ENCODE data around the gene UBE2N. TPM values are rescaled to one million over a fixed set of nuclear protein-coding genes. Genes with fewer than 3 reads are reported as not detected.

UBE2N gene
- total and polyA plus RNA-seq, 2 experiments from 2014 or later, result 154 to 385 TPM

- TF ChIP-seq, protein P1, sequence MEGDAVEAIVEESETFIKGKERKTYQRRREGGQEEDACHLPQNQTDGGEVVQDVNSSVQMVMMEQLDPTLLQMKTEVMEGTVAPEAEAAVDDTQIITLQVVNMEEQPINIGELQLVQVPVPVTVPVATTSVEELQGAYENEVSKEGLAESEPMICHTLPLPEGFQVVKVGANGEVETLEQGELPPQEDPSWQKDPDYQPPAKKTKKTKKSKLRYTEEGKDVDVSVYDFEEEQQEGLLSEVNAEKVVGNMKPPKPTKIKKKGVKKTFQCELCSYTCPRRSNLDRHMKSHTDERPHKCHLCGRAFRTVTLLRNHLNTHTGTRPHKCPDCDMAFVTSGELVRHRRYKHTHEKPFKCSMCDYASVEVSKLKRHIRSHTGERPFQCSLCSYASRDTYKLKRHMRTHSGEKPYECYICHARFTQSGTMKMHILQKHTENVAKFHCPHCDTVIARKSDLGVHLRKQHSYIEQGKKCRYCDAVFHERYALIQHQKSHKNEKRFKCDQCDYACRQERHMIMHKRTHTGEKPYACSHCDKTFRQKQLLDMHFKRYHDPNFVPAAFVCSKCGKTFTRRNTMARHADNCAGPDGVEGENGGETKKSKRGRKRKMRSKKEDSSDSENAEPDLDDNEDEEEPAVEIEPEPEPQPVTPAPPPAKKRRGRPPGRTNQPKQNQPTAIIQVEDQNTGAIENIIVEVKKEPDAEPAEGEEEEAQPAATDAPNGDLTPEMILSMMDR (conservative IDR thresholded peaks at IDR 0.05; ENCODE audit: low read depth in 2 of 2), result no peak
- TF ChIP-seq ZNF331 (CRISPR knock-in tag; IDR thresholded peaks at IDR 0.05; ENCODE audit: low read depth) (no peak), NANOG (IDR thresholded peaks at IDR 0.05; ENCODE audit: borderline replicate concordance) (no peak), ZNF114 (CRISPR knock-in tag; IDR thresholded peaks at IDR 0.05) (no peak), CREB1 (CRISPR knock-in tag; IDR thresholded peaks at IDR 0.05; ENCODE audit: low read depth) (no peak)
Measured at GRCh38 chr12:93443576-93443975, 1.8 kb upstream of the UBE2N start (continued).

DNA sequence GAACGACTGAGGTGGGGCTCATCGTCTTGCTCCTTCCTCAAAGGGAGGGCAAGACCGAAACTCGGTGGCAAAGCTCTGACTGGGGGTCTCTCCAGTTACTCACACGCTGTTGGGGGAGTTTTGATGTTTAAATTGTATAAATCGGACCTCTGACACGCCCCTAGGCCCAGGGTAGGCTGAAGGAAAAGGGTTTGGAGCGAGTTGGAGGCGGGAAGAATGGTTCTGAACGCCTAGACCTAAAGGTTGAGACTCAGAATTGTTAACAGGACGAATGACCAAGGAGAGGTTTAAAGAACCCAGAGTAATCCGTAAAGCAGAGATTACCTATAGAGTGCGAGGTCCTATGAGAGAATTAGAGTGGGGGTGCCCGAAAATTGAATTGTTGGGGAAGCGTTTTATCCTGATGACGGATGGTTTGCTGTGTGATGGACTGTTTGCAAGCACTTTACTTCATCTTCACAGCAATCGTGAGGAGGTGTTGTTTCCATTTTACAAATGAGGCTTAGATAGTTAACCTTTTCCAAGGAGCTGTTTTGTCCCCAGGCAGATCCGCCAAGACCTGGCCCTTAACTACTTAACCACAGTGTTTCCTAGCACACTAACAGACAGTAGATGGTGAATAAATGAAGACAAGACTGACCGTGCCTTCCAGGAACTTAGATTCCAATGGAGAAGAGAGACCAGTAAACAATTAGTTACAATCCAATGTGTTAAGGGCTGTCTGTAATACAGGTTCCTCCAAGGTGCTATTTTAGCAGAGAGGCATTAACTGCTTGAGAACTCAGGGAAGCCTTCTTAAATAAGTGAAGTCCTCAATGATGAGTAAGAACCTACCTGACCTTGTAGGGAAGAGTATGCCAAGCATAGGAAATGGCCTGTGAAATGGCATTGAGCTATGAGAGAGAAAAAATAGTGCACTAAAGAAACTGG, 929 bp upstream of the UBE2N start:
- peaks cover 7% of the 10 kb centered on the region; the same call in 1 of the 3 replicates for H3K36me3 Mint-ChIP-seq (ENCODE audit: low read depth)
- H3K27ac ChIP-seq (ENCODE audit: low read depth), result peak overlapping the region; percentile 94
- H3K79me2 ChIP-seq (replicated peaks; ENCODE audit: insufficient read depth), result peaks cover 43% of the 10 kb centered on the region
- H3K27me3 ChIP-seq (ENCODE audit: insufficient read depth), result no peaks in the 10 kb centered on the region
- H4K20me1 ChIP-seq (replicated peaks; ENCODE audit: insufficient read depth), result peaks cover 32% of the 10 kb centered on the region
- H3K27ac Mint-ChIP-seq, result peak overlapping the region; percentile 99
- peaks cover 35% of the 10 kb centered on the region for H3K4me1 Mint-ChIP-seq
- no peaks in the 10 kb centered on the region for H3K9me2 ChIP-seq (ENCODE audit: insufficient read depth)
- H3K4me3 Mint-ChIP-seq, result peak overlapping the region; percentile 96
- H2AFZ ChIP-seq, result peak overlapping the region; percentile 77; the same call in 1 of the 2 replicates
- peaks cover 3% of the 10 kb centered on the region; the same call in 2 of the 3 replicates for H3K9me3 Mint-ChIP-seq
- DNase-seq (ENCODE audit: low spot score) (no peak), ATAC-seq (no peak; the same call in 2 of the 3 replicates)
- peaks cover 4% of the 10 kb centered on the region for H3K27me3 Mint-ChIP-seq (ENCODE audit: insufficient read depth, low read depth, poor library complexity)
- peaks cover 34% of the 10 kb centered on the region for H3K4me1 ChIP-seq (ENCODE audit: insufficient read depth)
- peak overlapping the region; percentile 92 for H3K4me2 ChIP-seq
- no peaks in the 10 kb centered on the region for H3F3A ChIP-seq (replicated peaks; ENCODE audit: low read depth)
- peak overlapping the region; percentile 93 for H3K4me3 ChIP-seq
- no peaks in the 10 kb centered on the region for H3K36me3 ChIP-seq (ENCODE audit: insufficient read depth)
- TF ChIP-seq EZH2 (IDR thresholded peaks at IDR 0.05; ENCODE audit: low read depth, unreplicated experiment), result no peak
- TF ChIP-seq POLR2AphosphoS5 (IDR thresholded peaks at IDR 0.05; ENCODE audit: low read depth), result no peak
- TF ChIP-seq, protein P2, sequence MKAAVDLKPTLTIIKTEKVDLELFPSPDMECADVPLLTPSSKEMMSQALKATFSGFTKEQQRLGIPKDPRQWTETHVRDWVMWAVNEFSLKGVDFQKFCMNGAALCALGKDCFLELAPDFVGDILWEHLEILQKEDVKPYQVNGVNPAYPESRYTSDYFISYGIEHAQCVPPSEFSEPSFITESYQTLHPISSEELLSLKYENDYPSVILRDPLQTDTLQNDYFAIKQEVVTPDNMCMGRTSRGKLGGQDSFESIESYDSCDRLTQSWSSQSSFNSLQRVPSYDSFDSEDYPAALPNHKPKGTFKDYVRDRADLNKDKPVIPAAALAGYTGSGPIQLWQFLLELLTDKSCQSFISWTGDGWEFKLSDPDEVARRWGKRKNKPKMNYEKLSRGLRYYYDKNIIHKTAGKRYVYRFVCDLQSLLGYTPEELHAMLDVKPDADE (IDR thresholded peaks at IDR 0.05), result no peak
- no peak for TF ChIP-seq STAT1 (IDR thresholded peaks at IDR 0.05; ENCODE audit: unreplicated experiment)
- no peak for TF ChIP-seq ZNF114 (CRISPR knock-in tag; IDR thresholded peaks at IDR 0.05)
- TF ChIP-seq, protein P3, sequence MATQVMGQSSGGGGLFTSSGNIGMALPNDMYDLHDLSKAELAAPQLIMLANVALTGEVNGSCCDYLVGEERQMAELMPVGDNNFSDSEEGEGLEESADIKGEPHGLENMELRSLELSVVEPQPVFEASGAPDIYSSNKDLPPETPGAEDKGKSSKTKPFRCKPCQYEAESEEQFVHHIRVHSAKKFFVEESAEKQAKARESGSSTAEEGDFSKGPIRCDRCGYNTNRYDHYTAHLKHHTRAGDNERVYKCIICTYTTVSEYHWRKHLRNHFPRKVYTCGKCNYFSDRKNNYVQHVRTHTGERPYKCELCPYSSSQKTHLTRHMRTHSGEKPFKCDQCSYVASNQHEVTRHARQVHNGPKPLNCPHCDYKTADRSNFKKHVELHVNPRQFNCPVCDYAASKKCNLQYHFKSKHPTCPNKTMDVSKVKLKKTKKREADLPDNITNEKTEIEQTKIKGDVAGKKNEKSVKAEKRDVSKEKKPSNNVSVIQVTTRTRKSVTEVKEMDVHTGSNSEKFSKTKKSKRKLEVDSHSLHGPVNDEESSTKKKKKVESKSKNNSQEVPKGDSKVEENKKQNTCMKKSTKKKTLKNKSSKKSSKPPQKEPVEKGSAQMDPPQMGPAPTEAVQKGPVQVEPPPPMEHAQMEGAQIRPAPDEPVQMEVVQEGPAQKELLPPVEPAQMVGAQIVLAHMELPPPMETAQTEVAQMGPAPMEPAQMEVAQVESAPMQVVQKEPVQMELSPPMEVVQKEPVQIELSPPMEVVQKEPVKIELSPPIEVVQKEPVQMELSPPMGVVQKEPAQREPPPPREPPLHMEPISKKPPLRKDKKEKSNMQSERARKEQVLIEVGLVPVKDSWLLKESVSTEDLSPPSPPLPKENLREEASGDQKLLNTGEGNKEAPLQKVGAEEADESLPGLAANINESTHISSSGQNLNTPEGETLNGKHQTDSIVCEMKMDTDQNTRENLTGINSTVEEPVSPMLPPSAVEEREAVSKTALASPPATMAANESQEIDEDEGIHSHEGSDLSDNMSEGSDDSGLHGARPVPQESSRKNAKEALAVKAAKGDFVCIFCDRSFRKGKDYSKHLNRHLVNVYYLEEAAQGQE (IDR thresholded peaks at IDR 0.05; ENCODE audit: unreplicated experiment), result no peak
- TF ChIP-seq, protein P1 (conservative IDR thresholded peaks at IDR 0.05; ENCODE audit: low read depth in 2 of 2), result no peak
- TF ChIP-seq EZH2phosphoT487 (IDR thresholded peaks at IDR 0.05; ENCODE audit: unreplicated experiment), result no peak
- no peak for TF ChIP-seq CREB1 (CRISPR knock-in tag; IDR thresholded peaks at IDR 0.05; ENCODE audit: low read depth)

Measured in GM23338 (cell line).